HepG2 (cell line): ENCODE measurements around the gene NTRK2. TPM values are rescaled to one million over a fixed set of nuclear protein-coding genes. Genes with fewer than 3 reads are reported as not detected.

Experiments
- ATAC-seq: fragments of 200-7000 bp; cut with Tn5 transposase; 3 replicates; pipeline ENCODE4 v1.9.1; 2020; ENCODE audit warnings: mild to moderate bottlenecking, moderate library complexity
- BruUV-seq: library from RNA; stranded (reverse); fragments of 400-500 nt; replicated peaks from 2 replicates; lab custom pipeline; 2021; lab: Mats Ljungman, UMichigan
- CTCF ChIA-PET: fragments of 300-600 bp; formaldehyde crosslinking; extraction: SDS; loops from one replicate; lab custom pipeline; 2021; ENCODE audit warnings: low total read pairs, inconsistent platforms, low intra/inter-chr PET ratio; lab: Yijun Ruan, JAX
- POLR2A ChIA-PET: fragments of 350-600 bp; sonication (Branson Sonifier 250); formaldehyde crosslinking; loops from one replicate; lab custom pipeline; 2020; ENCODE audit warnings: antibody characterized with exemption, inconsistent platforms; lab: Yijun Ruan, JAX
- DNase-seq: peaks from one replicate; pipeline ENCODE4 v3.0.0-alpha.2; 2015; ENCODE audit warnings: low spot score
- FAIRE-seq: peaks from 3 replicates; lab custom pipeline; 2011; peaks lifted over from hg19 to GRCh38; lab: Jason Lieb, UNC
- H2AFZ ChIP-seq: one replicate; pipeline ENCODE4 v1.6.1; 2011; ENCODE audit warnings: low read length, inconsistent platforms
- H3K27ac ChIP-seq: fragments of 300-600 bp; 3 replicates; pipeline ENCODE4 v1.8.0; 2011; ENCODE audit warnings: mixed run types, mild to moderate bottlenecking, mixed read lengths, low read length, inconsistent platforms; ENCODE audit not compliant: insufficient read depth; ENCODE audit errors: extremely low read length
- H3K27me3 ChIP-seq, 2 experiments: fragments of 200-600 bp in 1 of 2; 2 replicates in 1 of 2; 3 replicates in 1 of 2; pipeline versions ENCODE4 v1.6.0 to v1.8.0; 2011; ENCODE audit warnings: low read length in 2 of 2, mild to moderate bottlenecking in 2 of 2, moderate library complexity in 2 of 2, inconsistent platforms in 1 of 2; ENCODE audit not compliant: insufficient read depth in 2 of 2, control insufficient read depth in 1 of 2
- H3K36me3 ChIP-seq, 2 experiments: fragments of 200-600 bp in 1 of 2; replicated peaks in 1 of 2; 2 replicates in 1 of 2; 3 replicates in 1 of 2; pipeline versions ENCODE4 v1.5.1 to v1.8.0; 2011; ENCODE audit warnings: low read length in 2 of 2, inconsistent platforms in 1 of 2; ENCODE audit not compliant: insufficient read depth in 2 of 2, control insufficient read depth in 1 of 2
- H3K4me1 ChIP-seq: 2 replicates; pipeline ENCODE4 v1.5.1; 2012; ENCODE audit warnings: low read length, inconsistent platforms; ENCODE audit not compliant: insufficient read depth
- H3K4me2 ChIP-seq: 2 replicates; pipeline ENCODE4 v1.6.0; 2011; ENCODE audit warnings: low read depth, low read length, inconsistent platforms
- H3K4me3 ChIP-seq, 3 experiments: fragments of 200-600 bp in 1 of 3; sonication (generic), shearing (Covaris generic) in 1 of 3; replicated peaks in 1 of 3; 2 replicates each; pipeline ENCODE4 v1.5.1; 2011 to 2016; ENCODE audit warnings: low read length in 3 of 3, inconsistent platforms in 2 of 3, low read depth in 2 of 3, mild to moderate bottlenecking in 2 of 3, control low read depth in 1 of 3, mixed read lengths in 1 of 3; ENCODE audit not compliant: insufficient read depth in 1 of 3
- H3K79me2 ChIP-seq: one replicate; pipeline ENCODE4 v1.6.1; 2011; ENCODE audit warnings: low read length, inconsistent platforms; ENCODE audit not compliant: insufficient read depth
- H3K9ac ChIP-seq: 2 replicates; pipeline ENCODE4 v1.6.0; 2011; ENCODE audit warnings: mild to moderate bottlenecking, low read depth, low read length, inconsistent platforms; ENCODE audit not compliant: insufficient read depth
- H3K9me3 ChIP-seq: 2 replicates; pipeline ENCODE4 v1.5.1; 2012; ENCODE audit warnings: mild to moderate bottlenecking, low read length
- H4K20me1 ChIP-seq: 2 replicates; pipeline ENCODE4 v1.6.0; 2011; ENCODE audit warnings: inconsistent platforms, mild to moderate bottlenecking, low read length, moderate library complexity; ENCODE audit not compliant: insufficient read depth
- ARNT ChIP-seq: fragments of 450-650 bp; IDR thresholded peaks from 2 replicates; pipeline ENCODE4 v1.6.1; 2017
- ATF1 ChIP-seq: IDR thresholded peaks from 2 replicates; pipeline ENCODE4 v1.6.1; 2016; ENCODE audit warnings: mild to moderate bottlenecking, control low read depth
- BCL6 ChIP-seq: IDR thresholded peaks from 2 replicates; pipeline ENCODE4 v1.6.1; 2016; ENCODE audit warnings: missing genetic modification reagents, missing compliant biosample characterization
- E2F5 ChIP-seq: sonication (generic); formaldehyde crosslinking; conservative IDR thresholded peaks from 2 replicates; pipeline ENCODE4 v1.4.0; 2020; ENCODE audit warnings: missing genetic modification reagents
- GABPB1 ChIP-seq: IDR thresholded peaks from 2 replicates; pipeline ENCODE4 v1.6.1; 2016; ENCODE audit warnings: mild to moderate bottlenecking, missing genetic modification reagents, moderate library complexity, missing compliant biosample characterization
- MEF2D ChIP-seq: sonication (generic); formaldehyde crosslinking; IDR thresholded peaks from 2 replicates; pipeline ENCODE4 v1.5.1; 2020; ENCODE audit warnings: mild to moderate bottlenecking, missing genetic modification reagents
- ZNF550 ChIP-seq: sonication (generic); formaldehyde crosslinking; IDR thresholded peaks from 2 replicates; pipeline ENCODE4 v1.4.0; 2020; ENCODE audit warnings: mild to moderate bottlenecking, missing genetic modification reagents, borderline replicate concordance
- WGBS: methylation state at CpG from one replicate; pipeline ENCODE4 v1.1.6; 2017; ENCODE audit warnings: low lambda C conversion rate; 5-methylcytosine and 5-hydroxymethylcytosine counted together
- in situ Hi-C: cut with HindIII; loops from 2 replicates; pipeline ENCODE4 v1.10.0; 2017; ENCODE audit warnings: low pct_unique_long_range_greater_than_20kb; ENCODE audit not compliant: extremely low pct_ligation_motif_present
- intact Hi-C: fragments of 100-400 bp; cut with micrococcal nuclease; formaldehyde crosslinking; loops from one replicate; pipeline ENCODE4 v1.10.0; 2022; ENCODE audit not compliant: unreplicated experiment
- polyA plus RNA-seq, 8 experiments: library from polyadenylated mRNA; depleted of rRNA in 3 of 8; stranded (reverse) in 7 of 8; unstranded in 1 of 8; fragments of >200 nt; fragmentation: Illumina TruSeq in 4 of 8; extraction: Trizol in 4 of 8; gene quantifications; 2 replicates each; pipeline versions ENCODE4 v1.2.1 to v1.2.3, GENCODE V29; 2011 to 2016; ENCODE audit warnings: low read depth in 4 of 8, missing spikeins in 1 of 8, mixed read lengths in 1 of 8; ENCODE audit not compliant: insufficient read depth in 1 of 8
- total RNA-seq, 5 experiments: library from RNA; depleted of rRNA; stranded (reverse); fragments of >200 nt; fragmentation: Illumina TruSeq; extraction: Trizol; gene quantifications; 2 replicates each; pipeline ENCODE4 v1.2.3, GENCODE V29; 2016; ENCODE audit warnings: low read depth in 1 of 5
- TF ChIP-seq, protein P1 (sequence below): sonication (generic); formaldehyde crosslinking; IDR thresholded peaks from 2 replicates; pipeline ENCODE4 v1.4.0; 2020; ENCODE audit warnings: mild to moderate bottlenecking, missing genetic modification reagents, borderline replicate concordance
- TF ChIP-seq, protein P2 (sequence below): sonication (generic); formaldehyde crosslinking; IDR thresholded peaks from 2 replicates; pipeline ENCODE4 v1.5.1; 2020; ENCODE audit warnings: mild to moderate bottlenecking, missing genetic modification reagents, borderline replicate concordance

The NTRK2 gene
- total and polyA plus RNA-seq, 2 of the 13 experiments (the other 11 are each of a cell fraction or from before 2014, with no cell fraction given) = not detected

DNA sequence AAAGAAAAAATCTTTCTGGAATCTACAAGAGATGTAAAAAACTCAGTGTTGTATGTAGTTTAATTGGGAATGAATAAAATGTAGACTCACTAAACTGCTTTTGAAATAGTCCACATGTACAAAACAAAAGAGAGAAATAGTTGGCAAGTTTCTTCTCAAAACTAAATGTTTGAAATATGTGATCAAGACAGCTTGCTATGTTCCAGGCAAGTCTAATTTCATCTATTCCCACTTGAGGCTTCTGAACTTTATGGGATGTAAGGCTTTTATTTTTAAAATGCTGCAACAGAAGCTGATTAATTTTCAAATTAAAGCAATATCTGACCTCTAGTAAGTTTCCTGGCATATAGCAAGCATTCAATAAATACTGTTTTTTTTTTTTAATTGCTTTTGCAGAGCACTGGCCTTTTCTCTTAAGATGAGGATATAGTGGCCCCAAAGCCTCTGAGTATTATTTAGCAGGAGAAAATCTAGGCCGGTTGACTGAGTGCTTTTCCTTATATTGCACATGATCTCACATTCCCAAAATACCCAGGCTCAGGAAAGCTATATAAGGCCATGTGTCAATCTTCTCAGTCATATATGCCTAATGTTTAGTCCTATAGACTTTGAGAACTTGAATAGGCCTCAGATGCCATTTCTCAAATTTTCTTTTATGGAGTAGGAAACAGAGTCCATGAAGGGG, 183.2 kb downstream of the NTRK2 start (continued):
- TF ChIP-seq, protein P1, sequence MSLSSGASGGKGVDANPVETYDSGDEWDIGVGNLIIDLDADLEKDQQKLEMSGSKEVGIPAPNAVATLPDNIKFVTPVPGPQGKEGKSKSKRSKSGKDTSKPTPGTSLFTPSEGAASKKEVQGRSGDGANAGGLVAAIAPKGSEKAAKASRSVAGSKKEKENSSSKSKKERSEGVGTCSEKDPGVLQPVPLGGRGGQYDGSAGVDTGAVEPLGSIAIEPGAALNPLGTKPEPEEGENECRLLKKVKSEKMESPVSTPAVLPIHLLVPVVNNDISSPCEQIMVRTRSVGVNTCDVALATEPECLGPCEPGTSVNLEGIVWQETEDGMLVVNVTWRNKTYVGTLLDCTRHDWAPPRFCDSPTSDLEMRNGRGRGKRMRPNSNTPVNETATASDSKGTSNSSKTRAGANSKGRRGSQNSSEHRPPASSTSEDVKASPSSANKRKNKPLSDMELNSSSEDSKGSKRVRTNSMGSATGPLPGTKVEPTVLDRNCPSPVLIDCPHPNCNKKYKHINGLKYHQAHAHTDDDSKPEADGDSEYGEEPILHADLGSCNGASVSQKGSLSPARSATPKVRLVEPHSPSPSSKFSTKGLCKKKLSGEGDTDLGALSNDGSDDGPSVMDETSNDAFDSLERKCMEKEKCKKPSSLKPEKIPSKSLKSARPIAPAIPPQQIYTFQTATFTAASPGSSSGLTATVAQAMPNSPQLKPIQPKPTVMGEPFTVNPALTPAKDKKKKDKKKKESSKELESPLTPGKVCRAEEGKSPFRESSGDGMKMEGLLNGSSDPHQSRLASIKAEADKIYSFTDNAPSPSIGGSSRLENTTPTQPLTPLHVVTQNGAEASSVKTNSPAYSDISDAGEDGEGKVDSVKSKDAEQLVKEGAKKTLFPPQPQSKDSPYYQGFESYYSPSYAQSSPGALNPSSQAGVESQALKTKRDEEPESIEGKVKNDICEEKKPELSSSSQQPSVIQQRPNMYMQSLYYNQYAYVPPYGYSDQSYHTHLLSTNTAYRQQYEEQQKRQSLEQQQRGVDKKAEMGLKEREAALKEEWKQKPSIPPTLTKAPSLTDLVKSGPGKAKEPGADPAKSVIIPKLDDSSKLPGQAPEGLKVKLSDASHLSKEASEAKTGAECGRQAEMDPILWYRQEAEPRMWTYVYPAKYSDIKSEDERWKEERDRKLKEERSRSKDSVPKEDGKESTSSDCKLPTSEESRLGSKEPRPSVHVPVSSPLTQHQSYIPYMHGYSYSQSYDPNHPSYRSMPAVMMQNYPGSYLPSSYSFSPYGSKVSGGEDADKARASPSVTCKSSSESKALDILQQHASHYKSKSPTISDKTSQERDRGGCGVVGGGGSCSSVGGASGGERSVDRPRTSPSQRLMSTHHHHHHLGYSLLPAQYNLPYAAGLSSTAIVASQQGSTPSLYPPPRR (CRISPR knock-in tag) = no peak
- TF ChIP-seq BCL6 (no peak), ARNT (no peak)

DNA sequence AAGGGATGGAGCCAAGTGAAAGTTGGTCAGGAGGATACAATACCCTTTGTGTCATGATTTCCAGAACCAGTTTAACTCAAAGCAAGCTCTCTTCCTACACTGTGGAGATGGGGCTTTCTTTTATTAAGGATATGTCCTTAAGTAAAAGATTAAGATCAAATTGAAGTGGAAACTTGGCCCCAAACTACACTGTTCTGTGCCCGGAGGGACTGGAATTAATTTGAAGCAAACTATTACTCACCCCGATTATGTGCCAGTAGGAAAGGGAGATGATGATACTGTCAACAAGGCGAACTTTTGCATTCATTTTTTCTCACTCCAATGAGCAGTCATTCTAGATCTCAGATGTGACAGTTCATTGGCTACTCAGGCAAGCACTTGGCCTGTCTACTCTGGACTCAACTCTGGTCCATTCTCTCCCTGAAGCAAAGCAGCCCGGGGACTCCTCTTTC, 186.7 kb downstream of the NTRK2 start:
- no peaks in the 10 kb centered on the region for H3K4me1 ChIP-seq
- POLR2A ChIA-PET = no interaction called here
- CTCF ChIA-PET = no interaction called here
- H3K9ac ChIP-seq = no peak overlapping the region
- H3K36me3 ChIP-seq = no peaks in the 10 kb centered on the region
- no peak overlapping the region for H3K4me3 ChIP-seq
- H3K4me2 ChIP-seq = no peak overlapping the region
- no peak overlapping the region for H3K27ac ChIP-seq
- intact Hi-C loops = no loop called here
- 13% methylated on average over 4 of the region's 4 CpGs for WGBS
- no peak overlapping the region for H2AFZ ChIP-seq
- no peak for FAIRE-seq
- H3K27me3 ChIP-seq = no peaks in the 10 kb centered on the region
- H4K20me1 ChIP-seq = no peaks in the 10 kb centered on the region
- TF ChIP-seq ATF1 (no peak), GABPB1 (no peak), MEF2D (CRISPR knock-in tag) (no peak), E2F5 (CRISPR knock-in tag) (no peak), ZNF550 (no peak)
- TF ChIP-seq, protein P2, sequence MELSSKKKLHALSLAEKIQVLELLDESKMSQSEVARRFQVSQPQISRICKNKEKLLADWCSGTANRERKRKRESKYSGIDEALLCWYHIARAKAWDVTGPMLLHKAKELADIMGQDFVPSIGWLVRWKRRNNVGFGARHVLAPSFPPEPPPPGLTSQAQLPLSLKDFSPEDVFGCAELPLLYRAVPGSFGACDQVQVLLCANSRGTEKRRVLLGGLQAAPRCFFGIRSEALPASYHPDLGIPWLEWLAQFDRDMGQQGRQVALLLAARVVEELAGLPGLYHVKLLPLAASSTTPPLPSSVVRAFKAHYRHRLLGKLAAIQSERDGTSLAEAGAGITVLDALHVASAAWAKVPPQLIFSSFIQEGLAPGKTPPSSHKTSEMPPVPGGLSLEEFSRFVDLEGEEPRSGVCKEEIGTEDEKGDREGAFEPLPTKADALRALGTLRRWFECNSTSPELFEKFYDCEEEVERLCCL (CRISPR knock-in tag) = no peak
- in situ Hi-C loops = no loop called here
- H3K9me3 ChIP-seq = no peaks in the 10 kb centered on the region
- BruUV-seq = no TSS peak
- no peak for ATAC-seq
- no peak for DNase-seq
- no peaks in the 10 kb centered on the region for H3K79me2 ChIP-seq
